AG09309 (cell line): ENCODE results near the gene CDC25A.
A peak's percentile ranks its signal among the peaks of the same experiment; 100 is the strongest.

Experiments used
- DNase-seq: peaks from one replicate; pipeline ENCODE4 v3.0.0-alpha.2; 2010; ENCODE audit warnings: low read depth
- H3K4me3 ChIP-seq: 2 replicates; pipeline ENCODE4 v1.5.1; 2011; ENCODE audit warnings: mild to moderate bottlenecking, low read depth, low read length, moderate library complexity; ENCODE audit not compliant: control insufficient read depth
- CTCF ChIP-seq: IDR thresholded peaks from 2 replicates; pipeline ENCODE4 v1.5.1; 2011; ENCODE audit warnings: mild to moderate bottlenecking, low read depth, low read length, inconsistent platforms; ENCODE audit not compliant: insufficient read depth, control insufficient read depth; ENCODE audit errors: missing control alignments

CDC25A gene

GRCh38 chr3:48202632-48203031 lies 14.4 kb upstream of the CDC25A start:
- DNase-seq: no peak
- no peak for TF ChIP-seq CTCF
- no peak overlapping the region for H3K4me3 ChIP-seq

GRCh38 chr3:48199117-48199516 lies 10.9 kb upstream of the CDC25A start:
- DNase-seq: no peak
- no peak overlapping the region for H3K4me3 ChIP-seq
- no peak for TF ChIP-seq CTCF

GRCh38 chr3:48196611-48197010 lies 8.4 kb upstream of the CDC25A start:
- DNase-seq: no peak
- TF ChIP-seq CTCF: no peak
- H3K4me3 ChIP-seq: no peak overlapping the region

- peak; percentile 86 for TF ChIP-seq CTCF
- no peak overlapping the region for H3K4me3 ChIP-seq
- no peak for DNase-seq
These were observed 6.3 kb upstream of the CDC25A start for GRCh38 chr3:48194446-48195071.

GRCh38 chr3:48190911-48191310 lies 2.7 kb upstream of the CDC25A start:
- no peak for TF ChIP-seq CTCF
- no peak overlapping the region for H3K4me3 ChIP-seq
- no peak for DNase-seq

GRCh38 chr3:48189321-48189720 lies 1.1 kb upstream of the CDC25A start:
- no peak overlapping the region for H3K4me3 ChIP-seq
- DNase-seq: no peak
- no peak for TF ChIP-seq CTCF
